K562 (cell line): Measurements from ENCODE around the gene CACTIN. TPM values are rescaled to one million over a fixed set of nuclear protein-coding genes. Genes with fewer than 3 reads are reported as not detected.
A peak's percentile ranks its signal among the peaks of the same experiment; 100 is the strongest.

Source experiments
- BRCA1 ChIP-seq, 2 experiments: fragments of 450-650 bp in 1 of 2; sonication (generic) in 1 of 2; formaldehyde crosslinking in 1 of 2; IDR thresholded peaks; 2 replicates each; pipeline versions ENCODE4 v1.5.0 to v1.6.1; 2017 to 2020; ENCODE audit warnings: mild to moderate bottlenecking in 1 of 2, missing genetic modification reagents in 1 of 2
- CBX2 ChIP-seq: fragments of 200-600 bp; sonication (generic); IDR thresholded peaks from one replicate; pipeline ENCODE4 v1.6.1; 2012; ENCODE audit warnings: mild to moderate bottlenecking, low read length, inconsistent platforms; ENCODE audit not compliant: insufficient read depth, poor library complexity, severe bottlenecking
- CCNT2 ChIP-seq: IDR thresholded peaks from 2 replicates; pipeline ENCODE4 v1.6.1; 2011; ENCODE audit warnings: borderline replicate concordance, low read depth, mild to moderate bottlenecking, moderate library complexity, mixed read lengths, low read length; ENCODE audit not compliant: insufficient read length; ENCODE audit errors: extremely low read depth
- KAT8 ChIP-seq: fragments of 450-650 bp; IDR thresholded peaks from 2 replicates; pipeline ENCODE4 v1.6.1; 2016; ENCODE audit warnings: low read depth, mild to moderate bottlenecking
- LEF1 ChIP-seq: fragments of 450-650 bp; IDR thresholded peaks from 2 replicates; pipeline ENCODE4 v1.6.1; 2016; ENCODE audit warnings: mild to moderate bottlenecking
- MCM3 ChIP-seq: fragments of 450-650 bp; IDR thresholded peaks from 2 replicates; pipeline ENCODE4 v1.6.1; 2016
- NCOA1 ChIP-seq: fragments of 450-650 bp; IDR thresholded peaks from 2 replicates; pipeline ENCODE4 v1.6.1; 2016; ENCODE audit warnings: low read depth
- NFXL1 ChIP-seq: fragments of 450-650 bp; formaldehyde crosslinking; IDR thresholded peaks from 2 replicates; pipeline ENCODE4 v1.4.0; 2021; ENCODE audit warnings: mild to moderate bottlenecking
- RAD21 ChIP-seq, 2 experiments: fragments of 250-450 bp in 1 of 2; fragments of 450-650 bp in 1 of 2; sonication (Bioruptor Pico) in 1 of 2; formaldehyde crosslinking in 1 of 2; IDR thresholded peaks in 1 of 2; conservative IDR thresholded peaks in 1 of 2; 2 replicates each; pipeline versions ENCODE4 v1.4.0 to v1.8.0; 2020 to 2022; ENCODE audit warnings: mild to moderate bottlenecking in 2 of 2, moderate library complexity in 1 of 2
- RCOR1 ChIP-seq, 2 experiments: IDR thresholded peaks; 2 replicates each; pipeline ENCODE4 v1.6.1; 2012; ENCODE audit warnings: low read depth in 2 of 2, low read length in 2 of 2, borderline replicate concordance in 1 of 2, improper control_type of control experiment in 1 of 2
- SREBF2 ChIP-seq: sonication (generic); formaldehyde crosslinking; IDR thresholded peaks from 2 replicates; pipeline ENCODE4 v1.4.0; 2020; ENCODE audit warnings: mild to moderate bottlenecking, missing genetic modification reagents
- ZKSCAN3 ChIP-seq: fragments of 250-450 bp; sonication (Bioruptor Pico); IDR thresholded peaks from 2 replicates; pipeline ENCODE4 v1.4.0; 2020
- ZNF263 ChIP-seq: sonication (generic); formaldehyde crosslinking; IDR thresholded peaks from 2 replicates; pipeline ENCODE4 v1.8.0; 2022; ENCODE audit warnings: mild to moderate bottlenecking, missing genetic modification reagents, borderline replicate concordance
- ZNF311 ChIP-seq: fragments of 250-450 bp; sonication (Bioruptor Pico); IDR thresholded peaks from 2 replicates; pipeline ENCODE4 v1.4.0; 2020; ENCODE audit warnings: mild to moderate bottlenecking, moderate library complexity
- ZNF699 ChIP-seq: fragments of 250-450 bp; sonication (Bioruptor Pico); IDR thresholded peaks from 2 replicates; pipeline ENCODE4 v1.8.0; 2021; ENCODE audit warnings: mild to moderate bottlenecking, moderate library complexity; ENCODE audit not compliant: insufficient replicate concordance
- polyA plus RNA-seq, 8 experiments: library from polyadenylated mRNA; depleted of rRNA in 4 of 8; stranded (reverse) in 5 of 8; unstranded in 3 of 8; fragments of >200 nt; fragmentation: Nextera tagmentation in 2 of 8; fragmentation: Illumina TruSeq in 1 of 8; extraction: Ambion mirVana in 2 of 8; extraction: Trizol in 1 of 8; gene quantifications; 2 replicates each; pipeline versions ENCODE4 v1.2.1 to v1.2.3, GENCODE V29; 2011 to 2014; ENCODE audit warnings: inconsistent platforms in 1 of 8, missing spikeins in 1 of 8
- total RNA-seq, 7 experiments: library from RNA; depleted of rRNA in 6 of 7; stranded (reverse); fragments of >200 nt in 6 of 7; fragmentation: Illumina TruSeq in 2 of 7; extraction: Trizol in 2 of 7; gene quantifications; 2 replicates each; pipeline versions ENCODE4 v1.2.1 to v1.2.3, GENCODE V29; 2011 to 2021; ENCODE audit warnings: low replicate concordance in 1 of 7
- TF ChIP-seq, protein P1 (sequence below): fragments of 450-650 bp; IDR thresholded peaks from 2 replicates; pipeline ENCODE4 v1.6.1; 2016; ENCODE audit warnings: antibody characterized with exemption
- TF ChIP-seq, protein P2 (sequence below), 2 experiments: IDR thresholded peaks in 1 of 2; conservative IDR thresholded peaks in 1 of 2; 2 replicates each; pipeline ENCODE4 v1.6.1; 2016; ENCODE audit warnings: low read depth in 2 of 2, mild to moderate bottlenecking in 1 of 2, missing compliant biosample characterization in 1 of 2, missing genetic modification characterization in 1 of 2, moderate library complexity in 1 of 2
- TF ChIP-seq, protein P3 (sequence below): sonication (generic); formaldehyde crosslinking; IDR thresholded peaks from 2 replicates; pipeline ENCODE4 v1.8.1; 2022; ENCODE audit warnings: missing genetic modification reagents

CACTIN gene
- total and polyA plus RNA-seq, 9 of the 15 experiments (the other 6 are each of a cell fraction or from before 2014, with no cell fraction given), result 0.15 to 49.2 (median 15.0) TPM

DNA sequence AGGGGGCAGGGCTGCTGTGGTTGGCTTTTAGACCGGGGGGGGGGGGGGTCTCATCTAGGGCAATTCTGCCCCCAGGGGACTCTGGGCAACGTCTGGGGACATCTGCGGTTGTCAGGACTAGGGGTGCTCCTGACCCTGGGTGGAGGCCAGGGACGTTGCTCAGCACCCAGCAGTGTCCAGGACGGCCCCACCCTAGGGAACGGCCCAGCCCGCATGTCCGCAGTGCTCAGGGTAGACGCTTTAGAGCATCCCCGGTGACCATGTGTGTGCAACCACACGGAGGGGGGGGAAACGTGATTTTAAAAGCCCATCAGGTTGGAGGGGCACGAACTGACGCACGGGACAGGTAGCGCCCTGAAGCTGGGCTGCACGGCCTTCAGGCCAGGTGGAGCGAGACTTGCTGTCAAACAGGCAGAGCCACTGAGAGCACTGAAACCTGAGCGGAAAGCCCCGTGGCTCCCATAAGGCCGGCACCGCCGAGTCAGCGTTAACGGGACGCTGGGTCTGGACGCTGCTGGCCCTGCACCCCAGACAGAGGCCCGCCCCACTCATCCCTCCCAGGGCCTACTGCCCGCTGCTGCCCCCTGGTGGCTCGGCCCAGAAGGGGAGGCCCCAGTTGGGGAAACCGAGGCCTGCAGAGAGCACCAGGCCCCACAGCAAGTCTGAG, 8.3 kb downstream of the CACTIN start (continued):
- TF ChIP-seq ZNF263 (CRISPR knock-in tag) (peak; percentile 36; the same call in 1 of the 2 replicates), NCOA1 (no peak), LEF1 (no peak), RAD21 (CRISPR knock-in tag; conservative IDR thresholded peaks at IDR 0.05 in 1 of 2, IDR thresholded peaks at IDR 0.05 in 1 of 2) (peak; percentile 88 to 96), ZNF311 (CRISPR knock-in tag) (no peak), SREBF2 (CRISPR knock-in tag) (no peak), KAT8 (no peak), ZNF699 (CRISPR knock-in tag) (no peak), CCNT2 (no peak), BRCA1 (IDR thresholded peaks at IDR 0.05) (no peak), BRCA1 (CRISPR knock-in tag; IDR thresholded peaks at IDR 0.05) (no peak), RCOR1 (IDR thresholded peaks at IDR 0.05; ENCODE audit: borderline replicate concordance in 1 of 2, low read depth in 2 of 2, low read length in 2 of 2) (peak in 1 of 2 experiments; percentile 37; a peak in 1 of 4 replicates), NFXL1 (CRISPR knock-in tag) (no peak), CBX2 (no peak), MCM3 (no peak), ZKSCAN3 (CRISPR knock-in tag) (no peak)
- TF ChIP-seq, protein P1, sequence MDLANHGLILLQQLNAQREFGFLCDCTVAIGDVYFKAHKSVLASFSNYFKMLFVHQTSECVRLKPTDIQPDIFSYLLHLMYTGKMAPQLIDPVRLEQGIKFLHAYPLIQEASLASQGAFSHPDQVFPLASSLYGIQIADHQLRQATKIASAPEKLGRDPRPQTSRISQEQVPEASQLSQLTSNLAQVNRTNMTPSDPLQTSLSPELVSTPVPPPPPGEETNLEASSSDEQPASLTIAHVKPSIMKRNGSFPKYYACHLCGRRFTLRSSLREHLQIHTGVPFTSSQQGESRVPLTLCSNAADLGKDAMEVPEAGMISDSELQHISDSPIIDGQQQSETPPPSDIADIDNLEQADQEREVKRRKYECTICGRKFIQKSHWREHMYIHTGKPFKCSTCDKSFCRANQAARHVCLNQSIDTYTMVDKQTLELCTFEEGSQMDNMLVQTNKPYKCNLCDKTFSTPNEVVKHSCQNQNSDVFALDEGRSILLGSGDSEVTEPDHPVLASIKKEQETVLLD, result no peak
- TF ChIP-seq, protein P2, sequence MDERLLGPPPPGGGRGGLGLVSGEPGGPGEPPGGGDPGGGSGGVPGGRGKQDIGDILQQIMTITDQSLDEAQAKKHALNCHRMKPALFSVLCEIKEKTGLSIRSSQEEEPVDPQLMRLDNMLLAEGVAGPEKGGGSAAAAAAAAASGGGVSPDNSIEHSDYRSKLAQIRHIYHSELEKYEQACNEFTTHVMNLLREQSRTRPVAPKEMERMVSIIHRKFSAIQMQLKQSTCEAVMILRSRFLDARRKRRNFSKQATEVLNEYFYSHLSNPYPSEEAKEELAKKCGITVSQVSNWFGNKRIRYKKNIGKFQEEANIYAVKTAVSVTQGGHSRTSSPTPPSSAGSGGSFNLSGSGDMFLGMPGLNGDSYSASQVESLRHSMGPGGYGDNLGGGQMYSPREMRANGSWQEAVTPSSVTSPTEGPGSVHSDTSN (CRISPR knock-in tag; IDR thresholded peaks at IDR 0.05; ENCODE audit: low read depth), result no peak
- TF ChIP-seq, protein P2 (tag; conservative IDR thresholded peaks at IDR 0.05; ENCODE audit: low read depth), result no peak
- TF ChIP-seq, protein P3, sequence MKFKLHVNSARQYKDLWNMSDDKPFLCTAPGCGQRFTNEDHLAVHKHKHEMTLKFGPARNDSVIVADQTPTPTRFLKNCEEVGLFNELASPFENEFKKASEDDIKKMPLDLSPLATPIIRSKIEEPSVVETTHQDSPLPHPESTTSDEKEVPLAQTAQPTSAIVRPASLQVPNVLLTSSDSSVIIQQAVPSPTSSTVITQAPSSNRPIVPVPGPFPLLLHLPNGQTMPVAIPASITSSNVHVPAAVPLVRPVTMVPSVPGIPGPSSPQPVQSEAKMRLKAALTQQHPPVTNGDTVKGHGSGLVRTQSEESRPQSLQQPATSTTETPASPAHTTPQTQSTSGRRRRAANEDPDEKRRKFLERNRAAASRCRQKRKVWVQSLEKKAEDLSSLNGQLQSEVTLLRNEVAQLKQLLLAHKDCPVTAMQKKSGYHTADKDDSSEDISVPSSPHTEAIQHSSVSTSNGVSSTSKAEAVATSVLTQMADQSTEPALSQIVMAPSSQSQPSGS (CRISPR knock-in tag), result no peak
